ENCODE results near the gene CLASRP.

- no peak for TF ChIP-seq POLR2AphosphoS5 (IDR thresholded peaks at IDR 0.05; ENCODE audit: low read depth, low read length)
- TF ChIP-seq FOXP2 (optimal IDR thresholded peaks at IDR 0.05; ENCODE audit: borderline replicate concordance, extremely low read depth, extremely low read length, insufficient read depth): no peak
- no peak for TF ChIP-seq TAF1 (IDR thresholded peaks at IDR 0.05; ENCODE audit: borderline replicate concordance, insufficient read depth, low read length)
Measured at GRCh38 chr19:45066921-45067661, 28.2 kb downstream of the CLASRP start.
